Measurements from ENCODE around the gene NPTN. TPM values are rescaled to one million over a fixed set of nuclear protein-coding genes. Genes with fewer than 3 reads are reported as not detected.
"Not testable (repeated sequence)": the region's sequence is repeated elsewhere in the genome, so short reads cannot be mapped to it uniquely, and the experiment has no call there.

NPTN gene
- polyA plus RNA-seq (ENCODE audit: insufficient read length in 4 of 4) = 100 to 1,000 TPM; 170 to 208 (median 192) TPM

GRCh38 chr15:73633111-73633990 lies at the start of gene NPTN:
TSS of gene NPTN (minus strand) at chr15:73633389. CDS start at chr15:73633215, 174 bp downstream.
- peak; percentile 92 to 94 (median 93) for DNase-seq (ENCODE audit: low read depth in 4 of 4, low spot score in 3 of 4)

GRCh38 chr15:73682600-73683090 lies 49.5 kb upstream of the NPTN start:
- no peak for DNase-seq (ENCODE audit: low read depth in 4 of 4, low spot score in 3 of 4)

GRCh38 chr15:73681856-73682599 lies 48.8 kb upstream of the NPTN start:
- DNase-seq (ENCODE audit: low read depth in 4 of 4, low spot score in 3 of 4) = no peak

- DNase-seq (ENCODE audit: low read depth in 4 of 4, low spot score in 3 of 4) = no peak
Measured at GRCh38 chr15:73681063-73681462, 47.9 kb upstream of the NPTN start.

- no peak for DNase-seq (ENCODE audit: low read depth in 4 of 4, low spot score in 3 of 4)
Measured at GRCh38 chr15:73680549-73680948, 47.4 kb upstream of the NPTN start.

- no peak for DNase-seq (ENCODE audit: low read depth in 4 of 4, low spot score in 3 of 4)
Measured at GRCh38 chr15:73679964-73680363, 46.8 kb upstream of the NPTN start.

- DNase-seq (ENCODE audit: low read depth in 4 of 4, low spot score in 3 of 4) = no peak
Measured at GRCh38 chr15:73679180-73679579, 46.0 kb upstream of the NPTN start.

GRCh38 chr15:73678498-73678897 lies 45.3 kb upstream of the NPTN start:
- no peak for DNase-seq (ENCODE audit: low read depth in 4 of 4, low spot score in 3 of 4)

GRCh38 chr15:73677733-73678132 lies 44.5 kb upstream of the NPTN start:
- DNase-seq (ENCODE audit: low read depth in 4 of 4, low spot score in 3 of 4) = no peak

- DNase-seq (ENCODE audit: low read depth in 4 of 4, low spot score in 3 of 4) = no peak
Measured at GRCh38 chr15:73677146-73677607, 44.0 kb upstream of the NPTN start.

GRCh38 chr15:73674587-73674986 lies 41.4 kb upstream of the NPTN start:
- DNase-seq (ENCODE audit: low read depth in 4 of 4, low spot score in 3 of 4) = no peak

GRCh38 chr15:73660455-73660854 lies 27.3 kb upstream of the NPTN start:
- no peak for DNase-seq (ENCODE audit: low read depth in 4 of 4, low spot score in 3 of 4)

- no peak for DNase-seq (ENCODE audit: low read depth in 4 of 4, low spot score in 3 of 4)
Measured at GRCh38 chr15:73658645-73659044, 25.5 kb upstream of the NPTN start.

- no peak for DNase-seq (ENCODE audit: low read depth in 4 of 4, low spot score in 3 of 4)
Measured at GRCh38 chr15:73655724-73656123, 22.5 kb upstream of the NPTN start.

GRCh38 chr15:73654659-73655058 lies 21.5 kb upstream of the NPTN start:
- no peak for DNase-seq (ENCODE audit: low read depth in 4 of 4, low spot score in 3 of 4)

GRCh38 chr15:73650416-73651126 lies 17.4 kb upstream of the NPTN start:
- DNase-seq (ENCODE audit: low read depth in 4 of 4, low spot score in 3 of 4) = no peak

GRCh38 chr15:73648014-73648295 lies 14.8 kb upstream of the NPTN start:
- no peak for DNase-seq (ENCODE audit: low read depth in 4 of 4, low spot score in 3 of 4)

- no peak for DNase-seq (ENCODE audit: low read depth in 4 of 4, low spot score in 3 of 4)
Measured at GRCh38 chr15:73647259-73648013, 14.2 kb upstream of the NPTN start.

- DNase-seq (ENCODE audit: low read depth in 4 of 4, low spot score in 3 of 4) = not testable (repeated sequence)
Measured at GRCh38 chr15:73639464-73639863, 6.3 kb upstream of the NPTN start.

- no peak for DNase-seq (ENCODE audit: low read depth in 4 of 4, low spot score in 3 of 4)
Measured at GRCh38 chr15:73637527-73637926, 4.3 kb upstream of the NPTN start.

Measured in left renal pelvis (tissue), 4 donors.